HepG2 (cell line): ENCODE measurements around the gene MAN1C1.

Experiments used
- CHD4 ChIP-seq: fragments of 200-600 bp; sonication (generic); IDR thresholded peaks from 2 replicates; pipeline ENCODE4 v1.7.0; 2017; ENCODE audit warnings: mild to moderate bottlenecking, low read length, borderline replicate concordance
- FOXK1 ChIP-seq: sonication (generic); formaldehyde crosslinking; IDR thresholded peaks from 2 replicates; pipeline ENCODE4 v1.4.0; 2020; ENCODE audit warnings: low read depth, missing genetic modification reagents, borderline replicate concordance
- NFE2L2 ChIP-seq: fragments of 150-350 bp; IDR thresholded peaks from 2 replicates; pipeline ENCODE4 v1.6.1; 2014; ENCODE audit warnings: low read length
- NFIC ChIP-seq: IDR thresholded peaks from 2 replicates; pipeline ENCODE4 v1.6.1; 2012; ENCODE audit warnings: mild to moderate bottlenecking, low read length, inconsistent platforms
- PCBP1 ChIP-seq: fragments of 200-400 bp; formaldehyde crosslinking; IDR thresholded peaks from 2 replicates; pipeline ENCODE4 v1.6.1; 2017; ENCODE audit warnings: mild to moderate bottlenecking, low read depth, low read length, borderline replicate concordance
- SMAD9 ChIP-seq: sonication (generic); formaldehyde crosslinking; IDR thresholded peaks from 2 replicates; pipeline ENCODE4 v1.5.1; 2020; ENCODE audit warnings: mild to moderate bottlenecking, missing genetic modification reagents
- ZBTB8A ChIP-seq: sonication (generic); formaldehyde crosslinking; IDR thresholded peaks from 2 replicates; pipeline ENCODE4 v1.4.0; 2020; ENCODE audit warnings: mild to moderate bottlenecking, low read depth, missing genetic modification reagents, borderline replicate concordance
- ZSCAN9 ChIP-seq: IDR thresholded peaks from 2 replicates; pipeline ENCODE4 v1.6.1; 2016; ENCODE audit warnings: borderline replicate concordance
- TF ChIP-seq, protein P1 (sequence below): sonication (generic); formaldehyde crosslinking; IDR thresholded peaks from 2 replicates; pipeline ENCODE4 v1.5.0; 2020; ENCODE audit warnings: mild to moderate bottlenecking, missing genetic modification reagents, moderate library complexity
- TF ChIP-seq, protein P2 (sequence below): sonication (generic); formaldehyde crosslinking; IDR thresholded peaks from 2 replicates; pipeline ENCODE4 v1.9.0; 2021; ENCODE audit warnings: missing genetic modification reagents, borderline replicate concordance
- TF ChIP-seq, protein P3 (sequence below): sonication (generic); formaldehyde crosslinking; IDR thresholded peaks from one replicate; pipeline ENCODE4 v1.5.1; 2020; ENCODE audit warnings: mild to moderate bottlenecking, missing genetic modification reagents; ENCODE audit errors: not compliant biosample characterization
- TF ChIP-seq, protein P4 (sequence below): sonication (generic); formaldehyde crosslinking; IDR thresholded peaks from 2 replicates; pipeline ENCODE4 v1.4.0; 2020; ENCODE audit warnings: mild to moderate bottlenecking, missing genetic modification reagents

DNA sequence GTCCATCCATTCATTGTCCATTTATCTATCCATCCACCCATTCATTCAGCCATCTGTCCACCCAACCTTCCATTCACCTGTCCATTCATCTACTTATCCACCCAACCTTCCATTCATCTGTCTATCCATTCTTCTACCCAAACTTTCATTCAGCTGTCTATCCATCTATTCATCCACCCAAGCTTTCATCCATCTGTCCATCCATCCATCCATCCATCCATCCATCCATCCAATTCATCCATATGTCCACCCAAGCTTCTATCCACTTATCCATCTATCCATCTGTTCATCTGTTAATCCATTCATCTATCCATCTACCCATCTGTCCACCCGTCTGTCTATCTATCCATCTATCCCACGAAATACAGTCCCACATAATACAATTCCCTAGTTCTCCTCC lies 21.6 kb upstream of the MAN1C1 start:
- no peak for TF ChIP-seq PCBP1
- TF ChIP-seq SMAD9 (CRISPR knock-in tag), result no peak
- TF ChIP-seq ZBTB8A (CRISPR knock-in tag), result no peak
- TF ChIP-seq ZSCAN9 (CRISPR knock-in tag), result no peak
- TF ChIP-seq, protein P1, sequence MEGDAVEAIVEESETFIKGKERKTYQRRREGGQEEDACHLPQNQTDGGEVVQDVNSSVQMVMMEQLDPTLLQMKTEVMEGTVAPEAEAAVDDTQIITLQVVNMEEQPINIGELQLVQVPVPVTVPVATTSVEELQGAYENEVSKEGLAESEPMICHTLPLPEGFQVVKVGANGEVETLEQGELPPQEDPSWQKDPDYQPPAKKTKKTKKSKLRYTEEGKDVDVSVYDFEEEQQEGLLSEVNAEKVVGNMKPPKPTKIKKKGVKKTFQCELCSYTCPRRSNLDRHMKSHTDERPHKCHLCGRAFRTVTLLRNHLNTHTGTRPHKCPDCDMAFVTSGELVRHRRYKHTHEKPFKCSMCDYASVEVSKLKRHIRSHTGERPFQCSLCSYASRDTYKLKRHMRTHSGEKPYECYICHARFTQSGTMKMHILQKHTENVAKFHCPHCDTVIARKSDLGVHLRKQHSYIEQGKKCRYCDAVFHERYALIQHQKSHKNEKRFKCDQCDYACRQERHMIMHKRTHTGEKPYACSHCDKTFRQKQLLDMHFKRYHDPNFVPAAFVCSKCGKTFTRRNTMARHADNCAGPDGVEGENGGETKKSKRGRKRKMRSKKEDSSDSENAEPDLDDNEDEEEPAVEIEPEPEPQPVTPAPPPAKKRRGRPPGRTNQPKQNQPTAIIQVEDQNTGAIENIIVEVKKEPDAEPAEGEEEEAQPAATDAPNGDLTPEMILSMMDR (CRISPR knock-in tag), result no peak
- TF ChIP-seq NFIC, result no peak
- TF ChIP-seq, protein P2, sequence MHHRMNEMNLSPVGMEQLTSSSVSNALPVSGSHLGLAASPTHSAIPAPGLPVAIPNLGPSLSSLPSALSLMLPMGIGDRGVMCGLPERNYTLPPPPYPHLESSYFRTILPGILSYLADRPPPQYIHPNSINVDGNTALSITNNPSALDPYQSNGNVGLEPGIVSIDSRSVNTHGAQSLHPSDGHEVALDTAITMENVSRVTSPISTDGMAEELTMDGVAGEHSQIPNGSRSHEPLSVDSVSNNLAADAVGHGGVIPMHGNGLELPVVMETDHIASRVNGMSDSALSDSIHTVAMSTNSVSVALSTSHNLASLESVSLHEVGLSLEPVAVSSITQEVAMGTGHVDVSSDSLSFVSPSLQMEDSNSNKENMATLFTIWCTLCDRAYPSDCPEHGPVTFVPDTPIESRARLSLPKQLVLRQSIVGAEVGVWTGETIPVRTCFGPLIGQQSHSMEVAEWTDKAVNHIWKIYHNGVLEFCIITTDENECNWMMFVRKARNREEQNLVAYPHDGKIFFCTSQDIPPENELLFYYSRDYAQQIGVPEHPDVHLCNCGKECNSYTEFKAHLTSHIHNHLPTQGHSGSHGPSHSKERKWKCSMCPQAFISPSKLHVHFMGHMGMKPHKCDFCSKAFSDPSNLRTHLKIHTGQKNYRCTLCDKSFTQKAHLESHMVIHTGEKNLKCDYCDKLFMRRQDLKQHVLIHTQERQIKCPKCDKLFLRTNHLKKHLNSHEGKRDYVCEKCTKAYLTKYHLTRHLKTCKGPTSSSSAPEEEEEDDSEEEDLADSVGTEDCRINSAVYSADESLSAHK (CRISPR knock-in tag), result no peak
- TF ChIP-seq, protein P3, sequence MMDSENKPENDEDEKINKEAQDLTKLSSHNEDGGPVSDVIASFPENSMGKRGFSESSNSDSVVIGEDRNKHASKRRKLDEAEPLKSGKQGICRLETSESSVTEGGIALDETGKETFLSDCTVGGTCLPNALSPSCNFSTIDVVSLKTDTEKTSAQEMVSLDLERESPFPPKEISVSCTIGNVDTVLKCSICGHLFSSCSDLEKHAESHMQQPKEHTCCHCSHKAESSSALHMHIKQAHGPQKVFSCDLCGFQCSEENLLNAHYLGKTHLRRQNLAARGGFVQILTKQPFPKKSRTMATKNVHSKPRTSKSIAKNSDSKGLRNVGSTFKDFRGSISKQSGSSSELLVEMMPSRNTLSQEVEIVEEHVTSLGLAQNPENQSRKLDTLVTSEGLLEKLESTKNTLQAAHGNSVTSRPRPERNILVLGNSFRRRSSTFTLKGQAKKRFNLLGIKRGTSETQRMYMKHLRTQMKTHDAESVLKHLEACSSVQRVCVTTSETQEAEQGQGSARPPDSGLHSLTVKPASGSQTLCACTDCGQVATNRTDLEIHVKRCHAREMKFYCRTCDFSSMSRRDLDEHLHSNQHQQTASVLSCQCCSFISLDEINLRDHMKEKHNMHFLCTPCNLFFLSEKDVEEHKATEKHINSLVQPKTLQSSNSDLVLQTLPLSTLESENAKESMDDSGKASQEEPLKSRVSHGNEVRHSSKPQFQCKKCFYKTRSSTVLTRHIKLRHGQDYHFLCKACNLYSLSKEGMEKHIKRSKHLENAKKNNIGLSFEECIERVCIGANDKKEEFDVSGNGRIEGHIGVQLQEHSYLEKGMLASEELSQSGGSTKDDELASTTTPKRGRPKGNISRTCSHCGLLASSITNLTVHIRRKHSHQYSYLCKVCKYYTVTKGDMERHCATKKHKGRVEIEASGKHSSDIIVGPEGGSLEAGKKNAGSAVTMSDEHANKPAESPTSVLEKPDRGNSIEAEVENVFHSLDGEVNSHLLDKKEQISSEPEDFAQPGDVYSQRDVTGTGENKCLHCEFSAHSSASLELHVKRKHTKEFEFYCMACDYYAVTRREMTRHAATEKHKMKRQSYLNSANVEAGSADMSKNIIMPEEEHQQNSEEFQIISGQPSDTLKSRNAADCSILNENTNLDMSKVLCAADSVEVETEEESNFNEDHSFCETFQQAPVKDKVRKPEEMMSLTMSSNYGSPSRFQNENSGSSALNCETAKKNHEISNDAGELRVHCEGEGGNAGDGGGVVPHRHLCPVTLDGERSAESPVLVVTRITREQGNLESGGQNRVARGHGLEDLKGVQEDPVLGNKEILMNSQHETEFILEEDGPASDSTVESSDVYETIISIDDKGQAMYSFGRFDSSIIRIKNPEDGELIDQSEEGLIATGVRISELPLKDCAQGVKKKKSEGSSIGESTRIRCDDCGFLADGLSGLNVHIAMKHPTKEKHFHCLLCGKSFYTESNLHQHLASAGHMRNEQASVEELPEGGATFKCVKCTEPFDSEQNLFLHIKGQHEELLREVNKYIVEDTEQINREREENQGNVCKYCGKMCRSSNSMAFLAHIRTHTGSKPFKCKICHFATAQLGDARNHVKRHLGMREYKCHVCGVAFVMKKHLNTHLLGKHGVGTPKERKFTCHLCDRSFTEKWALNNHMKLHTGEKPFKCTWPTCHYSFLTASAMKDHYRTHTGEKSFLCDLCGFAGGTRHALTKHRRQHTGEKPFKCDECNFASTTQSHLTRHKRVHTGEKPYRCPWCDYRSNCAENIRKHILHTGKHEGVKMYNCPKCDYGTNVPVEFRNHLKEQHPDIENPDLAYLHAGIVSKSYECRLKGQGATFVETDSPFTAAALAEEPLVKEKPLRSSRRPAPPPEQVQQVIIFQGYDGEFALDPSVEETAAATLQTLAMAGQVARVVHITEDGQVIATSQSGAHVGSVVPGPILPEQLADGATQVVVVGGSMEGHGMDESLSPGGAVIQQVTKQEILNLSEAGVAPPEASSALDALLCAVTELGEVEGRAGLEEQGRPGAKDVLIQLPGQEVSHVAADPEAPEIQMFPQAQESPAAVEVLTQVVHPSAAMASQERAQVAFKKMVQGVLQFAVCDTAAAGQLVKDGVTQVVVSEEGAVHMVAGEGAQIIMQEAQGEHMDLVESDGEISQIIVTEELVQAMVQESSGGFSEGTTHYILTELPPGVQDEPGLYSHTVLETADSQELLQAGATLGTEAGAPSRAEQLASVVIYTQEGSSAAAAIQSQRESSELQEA (CRISPR knock-in tag), result no peak
- no peak for TF ChIP-seq FOXK1
- TF ChIP-seq NFE2L2, result no peak
- TF ChIP-seq, protein P4, sequence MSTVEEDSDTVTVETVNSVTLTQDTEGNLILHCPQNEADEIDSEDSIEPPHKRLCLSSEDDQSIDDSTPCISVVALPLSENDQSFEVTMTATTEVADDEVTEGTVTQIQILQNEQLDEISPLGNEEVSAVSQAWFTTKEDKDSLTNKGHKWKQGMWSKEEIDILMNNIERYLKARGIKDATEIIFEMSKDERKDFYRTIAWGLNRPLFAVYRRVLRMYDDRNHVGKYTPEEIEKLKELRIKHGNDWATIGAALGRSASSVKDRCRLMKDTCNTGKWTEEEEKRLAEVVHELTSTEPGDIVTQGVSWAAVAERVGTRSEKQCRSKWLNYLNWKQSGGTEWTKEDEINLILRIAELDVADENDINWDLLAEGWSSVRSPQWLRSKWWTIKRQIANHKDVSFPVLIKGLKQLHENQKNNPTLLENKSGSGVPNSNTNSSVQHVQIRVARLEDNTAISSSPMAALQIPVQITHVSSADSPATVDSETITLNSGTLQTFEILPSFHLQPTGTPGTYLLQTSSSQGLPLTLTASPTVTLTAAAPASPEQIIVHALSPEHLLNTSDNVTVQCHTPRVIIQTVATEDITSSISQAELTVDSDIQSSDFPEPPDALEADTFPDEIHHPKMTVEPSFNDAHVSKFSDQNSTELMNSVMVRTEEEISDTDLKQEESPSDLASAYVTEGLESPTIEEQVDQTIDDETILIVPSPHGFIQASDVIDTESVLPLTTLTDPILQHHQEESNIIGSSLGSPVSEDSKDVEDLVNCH (CRISPR knock-in tag), result no peak
- no peak for TF ChIP-seq CHD4
